GM19023 (cell line): ENCODE results near the gene TRIP6.
"Not testable (repeated sequence)": the region's sequence is repeated elsewhere in the genome, so short reads cannot be mapped to it uniquely, and the experiment has no call there.

Source experiments
- ATAC-seq: cut with Tn5 transposase; IDR thresholded peaks from one replicate; pipeline ENCODE4 v1.9.1; 2021; ENCODE audit warnings: mild to moderate bottlenecking, moderate library complexity; ENCODE audit not compliant: unreplicated experiment

TRIP6 gene

GRCh38 chr7:100910443-100910842, 43.3 kb downstream of the TRIP6 start:
- not testable (repeated sequence) for ATAC-seq

GRCh38 chr7:100911484-100911883, 44.3 kb downstream of the TRIP6 start:
- ATAC-seq, result no peak

GRCh38 chr7:100914208-100914878, 47.2 kb downstream of the TRIP6 start:
- no peak for ATAC-seq

- no peak for ATAC-seq
These were observed 47.8 kb downstream of the TRIP6 start for GRCh38 chr7:100914879-100915447.

- not testable (repeated sequence) for ATAC-seq
These were observed 52.1 kb downstream of the TRIP6 start for GRCh38 chr7:100919335-100919734.

- not testable (repeated sequence) for ATAC-seq
These were observed 52.7 kb downstream of the TRIP6 start for GRCh38 chr7:100919779-100920437.

- no peak for ATAC-seq
These were observed 53.9 kb downstream of the TRIP6 start for GRCh38 chr7:100921039-100921438.
